OCI-LY1 (cell line): ENCODE data around the gene MYL6.

Source experiments
- CTCF ChIP-seq: fragments of 200-600 bp; sonication (generic), shearing (Covaris generic); IDR thresholded peaks from 2 replicates; pipeline ENCODE4 v1.5.1; 2017; ENCODE audit warnings: mild to moderate bottlenecking, antibody characterized with exemption, low read length, moderate library complexity, mixed read lengths
- EZH2 ChIP-seq: fragments of 200-600 bp; sonication (generic), shearing (Covaris generic); IDR thresholded peaks from 2 replicates; pipeline ENCODE4 v1.8.0; 2017; ENCODE audit warnings: borderline replicate concordance, mixed run types, mild to moderate bottlenecking, antibody characterized with exemption, low read length, moderate library complexity, mixed read lengths

- TF ChIP-seq CTCF (no peak), EZH2 (no peak)
Observed at GRCh38 chr12:56164345-56164729, 6.2 kb downstream of the MYL6 start.
